GM12865 (cell line): ENCODE results near the gene VWA3A.

Experiments
- DNase-seq: peaks from one replicate; pipeline ENCODE4 v3.0.0; 2010; ENCODE audit warnings: low read depth
- H3K4me3 ChIP-seq: 2 replicates; pipeline ENCODE4 v1.5.1; 2011; ENCODE audit warnings: mild to moderate bottlenecking, low read depth, low read length, control low read depth
- CTCF ChIP-seq: IDR thresholded peaks from 2 replicates; pipeline ENCODE4 v1.5.1; 2011; ENCODE audit warnings: low read length, control low read depth, low read depth, inconsistent platforms; ENCODE audit not compliant: insufficient read depth; ENCODE audit errors: missing control alignments

Gene VWA3A

GRCh38 chr16:22063888-22064467 is 28.4 kb upstream of the VWA3A start:
- TF ChIP-seq CTCF, result no peak
- no peak overlapping the region for H3K4me3 ChIP-seq
- DNase-seq, result no peak

- DNase-seq, result no peak
- no peak for TF ChIP-seq CTCF
Measured at GRCh38 chr16:22065252-22065651, 27.1 kb upstream of the VWA3A start.

GRCh38 chr16:22070361-22071330 is 21.7 kb upstream of the VWA3A start:
- DNase-seq, result no peak
- TF ChIP-seq CTCF, result no peak
- no peak overlapping the region for H3K4me3 ChIP-seq

More at GRCh38 chr16:22065252-22065651, 27.1 kb upstream of the VWA3A start:
- H3K4me3 ChIP-seq, result no peak overlapping the region

GRCh38 chr16:22071331-22071910 is 20.9 kb upstream of the VWA3A start:
- TF ChIP-seq CTCF, result no peak
- DNase-seq, result no peak

GRCh38 chr16:22073350-22073749 is 19.0 kb upstream of the VWA3A start:
- no peak overlapping the region for H3K4me3 ChIP-seq
- no peak for TF ChIP-seq CTCF
- DNase-seq, result no peak

More at GRCh38 chr16:22071331-22071910, 20.9 kb upstream of the VWA3A start:
- H3K4me3 ChIP-seq, result no peak overlapping the region

GRCh38 chr16:22075043-22075757 is 17.1 kb upstream of the VWA3A start:
- H3K4me3 ChIP-seq, result no peak overlapping the region
- no peak for TF ChIP-seq CTCF
- no peak for DNase-seq
